Stimulated activated CD8-positive, alpha-beta memory T cell treated with anti-CD3 and anti-CD28 coated beads, Interleukin-15, amount 100 ng/mL, for 4 hours (primary cell): Measurements from ENCODE around the gene XPC.

Experiments
- DNase-seq, 2 donors: peaks; one replicate each; pipeline ENCODE4 v3.0.0-alpha.2; 2020; ENCODE audit warnings: low read depth in 2 of 2

The XPC gene

GRCh38 chr3:14170531-14171159, 7.8 kb downstream of the XPC start:
- DNase-seq, result no peak

GRCh38 chr3:14169871-14170270, 8.5 kb downstream of the XPC start:
- DNase-seq, result no peak

DNA sequence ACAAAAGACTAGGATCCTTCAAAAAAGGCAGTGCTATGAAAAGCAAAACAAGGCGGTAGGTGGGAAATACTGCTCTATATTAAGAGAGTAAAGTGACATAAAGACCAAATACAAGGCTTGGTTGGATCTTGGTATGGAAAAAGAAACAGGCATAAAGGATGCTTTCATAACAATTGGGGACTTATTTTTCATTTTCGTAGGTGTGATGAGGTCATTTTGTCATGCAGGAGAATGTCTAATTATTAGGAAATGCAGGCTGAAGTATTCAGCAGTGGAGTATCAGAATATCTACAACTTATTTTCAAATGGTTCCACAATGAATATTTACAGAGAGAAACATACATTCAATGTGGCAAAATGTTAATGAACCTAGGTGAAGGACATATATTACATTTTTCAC, 9.0 kb downstream of the XPC start:
- no peak for DNase-seq

- no peak for DNase-seq
Observed at GRCh38 chr3:14166877-14167603, 11.4 kb downstream of the XPC start.

DNA sequence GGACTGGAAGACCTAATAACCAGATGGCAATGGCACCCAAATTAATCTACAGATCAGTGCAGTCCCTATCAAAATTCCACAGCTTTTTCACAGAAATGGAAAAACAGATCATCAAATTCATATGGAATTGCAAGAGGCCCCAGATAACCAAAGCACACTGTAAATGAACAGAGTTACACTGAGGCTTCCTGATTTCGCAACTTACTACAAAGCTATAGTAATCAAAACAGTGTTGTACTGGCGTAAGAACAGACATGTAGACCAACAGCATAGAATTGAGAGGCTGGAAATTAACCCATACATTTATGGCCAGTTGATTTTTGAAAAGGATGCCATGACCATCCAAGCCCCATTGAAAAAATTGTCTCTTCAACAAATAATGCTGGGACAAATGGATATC, 16.2 kb downstream of the XPC start:
- DNase-seq, result no peak

- no peak for DNase-seq
Observed at GRCh38 chr3:14161282-14161681, 17.1 kb downstream of the XPC start.

GRCh38 chr3:14159426-14159825, 19.0 kb downstream of the XPC start:
- no peak for DNase-seq

GRCh38 chr3:14158370-14158769, 20.0 kb downstream of the XPC start:
- DNase-seq, result no peak

DNA sequence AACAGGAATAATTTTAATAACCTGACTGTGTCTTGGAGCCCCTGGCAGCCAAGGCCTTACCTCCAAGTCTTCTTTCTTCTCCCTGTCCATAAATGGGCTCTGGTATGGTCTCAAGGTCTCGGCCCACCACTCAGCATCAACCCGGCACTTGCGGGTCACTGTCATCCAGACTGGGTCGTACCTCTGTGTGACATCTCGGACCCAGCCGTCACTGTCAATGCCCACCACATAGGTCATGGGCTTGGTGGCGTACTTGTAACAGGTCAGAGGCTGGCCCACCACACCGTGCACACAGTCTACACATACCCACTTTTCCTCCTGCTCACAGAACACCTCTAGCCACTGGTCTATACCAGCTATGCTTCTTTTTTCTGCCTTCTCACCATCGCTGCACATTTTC, 20.4 kb downstream of the XPC start:
- DNase-seq, result no peak

GRCh38 chr3:14156843-14157561, 21.4 kb downstream of the XPC start:
- DNase-seq, result no peak

DNA sequence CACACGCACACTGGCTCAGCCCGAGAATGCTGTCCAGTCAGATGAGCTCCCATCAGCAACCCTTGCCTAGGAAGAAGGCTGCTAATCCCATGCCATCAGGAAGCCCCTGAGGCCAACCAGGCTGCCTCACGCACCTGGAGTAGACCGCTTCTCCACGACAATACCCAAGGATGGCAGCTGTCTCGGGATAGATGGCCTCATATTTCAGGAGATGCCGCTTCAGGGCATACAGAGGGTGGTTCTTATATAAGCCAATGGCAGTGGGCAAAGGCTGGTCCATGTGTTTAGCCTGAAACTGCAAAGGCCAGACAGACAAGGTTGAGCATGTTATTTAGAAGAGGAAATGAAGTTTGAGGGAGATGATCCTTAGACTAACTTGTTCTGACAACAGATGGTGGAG, 22.2 kb downstream of the XPC start:
- DNase-seq, result no peak

DNA sequence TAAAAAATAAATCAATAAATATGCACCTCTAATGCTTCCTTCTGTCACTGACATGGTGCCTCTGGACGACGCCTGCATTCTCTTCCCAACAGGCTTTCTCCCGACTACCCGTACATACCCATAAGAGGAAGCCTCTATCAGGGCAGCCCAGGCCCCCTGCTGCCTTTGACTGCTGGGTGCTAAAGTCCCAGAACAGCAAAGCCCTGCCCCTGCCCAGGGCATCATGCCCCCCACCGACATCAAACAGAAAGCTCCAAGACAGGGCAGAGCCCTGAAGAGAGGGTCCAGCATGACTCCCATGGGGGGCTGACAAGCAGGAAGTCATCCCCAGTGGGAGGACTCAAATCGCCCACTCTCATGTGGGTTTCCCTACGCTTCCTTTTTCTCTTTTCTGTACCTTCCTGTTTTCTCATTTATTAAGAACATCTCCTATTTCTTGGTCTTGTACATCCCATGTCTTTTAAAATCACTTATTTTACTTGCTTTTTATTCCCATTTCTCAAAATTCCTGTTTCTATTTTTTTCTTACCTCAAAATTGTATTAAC, 23.4 kb downstream of the XPC start:
- no peak for DNase-seq

- DNase-seq, result no peak
Observed at GRCh38 chr3:14154276-14154675, 24.1 kb downstream of the XPC start.

GRCh38 chr3:14153663-14154062, 24.7 kb downstream of the XPC start:
- DNase-seq, result no peak

DNA sequence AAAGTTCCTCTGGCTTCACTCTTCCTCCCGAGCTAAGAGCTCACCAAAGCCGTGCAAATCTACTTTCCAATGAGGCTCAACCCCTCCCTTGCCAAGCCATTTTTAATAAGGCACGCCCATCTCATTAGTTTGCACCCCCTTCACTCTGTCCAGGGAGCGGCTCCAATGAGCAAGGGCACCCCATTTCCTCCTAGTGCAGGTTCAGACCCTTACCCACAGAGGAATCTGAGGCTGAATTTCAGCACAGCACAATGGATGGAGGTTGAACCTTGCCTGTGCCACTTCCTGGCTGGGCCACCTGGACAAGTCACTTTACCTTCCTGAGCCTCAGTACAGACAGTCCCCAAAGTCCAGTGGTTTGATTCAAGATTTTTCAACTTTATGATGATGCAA, 25.4 kb downstream of the XPC start:
- DNase-seq, result no peak

GRCh38 chr3:14152233-14152962, 26.0 kb downstream of the XPC start:
- no peak for DNase-seq

- no peak for DNase-seq
Observed at GRCh38 chr3:14151471-14152083, 26.8 kb downstream of the XPC start.

GRCh38 chr3:14150491-14151230, 27.7 kb downstream of the XPC start:
- no peak for DNase-seq

GRCh38 chr3:14150078-14150477, 28.3 kb downstream of the XPC start:
- no peak for DNase-seq

DNA sequence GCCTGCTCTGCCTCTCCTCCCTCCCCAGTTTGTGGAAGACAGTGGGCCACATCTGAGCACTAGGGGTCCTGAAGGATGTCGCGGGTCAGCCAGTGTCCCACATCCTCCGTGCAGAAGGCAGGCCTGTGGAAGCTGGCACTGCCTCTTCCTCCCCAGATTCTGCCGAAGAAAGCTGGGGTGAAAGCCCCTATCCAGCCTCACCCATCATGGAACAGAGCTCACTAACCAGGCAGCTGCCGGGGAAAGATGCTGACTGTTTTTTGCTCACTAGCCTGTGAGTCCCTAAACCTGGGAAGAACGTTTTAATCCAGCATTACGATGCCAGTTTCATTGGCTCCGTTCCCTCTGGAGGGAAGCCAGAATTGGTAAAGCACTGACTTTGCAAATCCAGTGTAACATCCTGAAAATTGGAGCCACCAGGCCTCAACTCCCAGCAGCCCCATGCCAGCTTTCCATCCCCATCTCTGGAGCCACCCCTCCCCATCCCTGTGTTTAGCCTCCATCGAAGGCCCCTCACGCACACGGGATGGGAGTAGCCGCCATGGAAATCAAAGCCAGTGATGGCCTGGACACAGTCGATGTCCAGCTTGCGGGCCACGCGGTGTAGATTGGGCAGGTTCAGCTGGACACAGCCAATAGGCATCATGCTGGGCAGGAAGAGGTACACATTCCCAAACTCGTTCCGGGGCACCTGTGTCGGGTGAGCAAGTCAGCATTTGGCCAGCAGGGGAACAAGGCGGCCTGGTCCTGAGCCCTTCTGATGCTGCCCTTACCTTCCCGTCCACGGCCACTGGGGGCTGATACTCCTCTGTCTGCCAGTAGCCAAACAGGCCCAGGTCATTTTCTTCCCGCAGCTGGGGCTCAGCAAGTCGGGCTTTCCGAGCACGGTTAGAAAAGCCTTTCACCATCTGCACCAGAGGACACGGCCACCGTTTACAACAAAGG, 30.1 kb downstream of the XPC start:
- no peak for DNase-seq
